Upper lobe of left lung (tissue), 4 donors: ENCODE measurements around the gene KERA.

Experiments
- EP300 ChIP-seq, 4 donors: sonication (generic); formaldehyde crosslinking; IDR thresholded peaks; one replicate each; pipeline ENCODE4 v1.5.1; 2017; ENCODE audit warnings: antibody characterized with exemption in 4 of 4, control low read depth in 2 of 4
- POLR2A ChIP-seq, 4 donors: fragments of 450-650 bp; IDR thresholded peaks; one replicate each; pipeline ENCODE4 v1.5.1; 2016 to 2017; ENCODE audit warnings: antibody characterized with exemption in 4 of 4, mild to moderate bottlenecking in 2 of 4
- POLR2AphosphoS5 ChIP-seq, 2 donors: sonication (generic); formaldehyde crosslinking; IDR thresholded peaks; one replicate each; pipeline ENCODE4 v1.5.1; 2017; ENCODE audit warnings: antibody characterized with exemption in 2 of 2
- TF ChIP-seq, protein P1 (sequence below), 6 experiments: fragments of 450-650 bp in 4 of 6; fragments of 200-600 bp in 2 of 6; sonication (generic) in 2 of 6; IDR thresholded peaks; one replicate each; pipeline ENCODE4 v1.5.1; 2016 to 2019; ENCODE audit warnings: antibody characterized with exemption in 6 of 6

DNA sequence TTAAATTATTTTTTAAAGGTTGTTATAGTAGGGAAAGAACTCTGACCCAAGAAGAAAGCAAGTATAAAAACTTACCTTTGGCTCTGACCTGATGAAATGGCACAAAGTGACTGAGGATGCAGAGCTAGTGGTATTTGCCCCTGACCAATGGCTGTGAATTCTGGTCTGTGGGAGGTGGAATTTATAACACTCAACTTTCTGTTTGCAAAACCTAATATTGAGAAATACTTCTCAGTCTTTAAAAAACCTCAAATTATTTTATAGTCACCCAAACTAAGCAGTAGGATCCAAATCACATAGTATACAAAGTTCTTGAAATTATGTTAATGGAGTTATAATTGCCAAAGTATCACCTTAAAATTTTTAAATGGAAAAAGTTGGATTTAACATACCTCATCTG lies 53.0 kb downstream of the KERA start, which contains the start of gene EPYC:
- TF ChIP-seq, protein P1, sequence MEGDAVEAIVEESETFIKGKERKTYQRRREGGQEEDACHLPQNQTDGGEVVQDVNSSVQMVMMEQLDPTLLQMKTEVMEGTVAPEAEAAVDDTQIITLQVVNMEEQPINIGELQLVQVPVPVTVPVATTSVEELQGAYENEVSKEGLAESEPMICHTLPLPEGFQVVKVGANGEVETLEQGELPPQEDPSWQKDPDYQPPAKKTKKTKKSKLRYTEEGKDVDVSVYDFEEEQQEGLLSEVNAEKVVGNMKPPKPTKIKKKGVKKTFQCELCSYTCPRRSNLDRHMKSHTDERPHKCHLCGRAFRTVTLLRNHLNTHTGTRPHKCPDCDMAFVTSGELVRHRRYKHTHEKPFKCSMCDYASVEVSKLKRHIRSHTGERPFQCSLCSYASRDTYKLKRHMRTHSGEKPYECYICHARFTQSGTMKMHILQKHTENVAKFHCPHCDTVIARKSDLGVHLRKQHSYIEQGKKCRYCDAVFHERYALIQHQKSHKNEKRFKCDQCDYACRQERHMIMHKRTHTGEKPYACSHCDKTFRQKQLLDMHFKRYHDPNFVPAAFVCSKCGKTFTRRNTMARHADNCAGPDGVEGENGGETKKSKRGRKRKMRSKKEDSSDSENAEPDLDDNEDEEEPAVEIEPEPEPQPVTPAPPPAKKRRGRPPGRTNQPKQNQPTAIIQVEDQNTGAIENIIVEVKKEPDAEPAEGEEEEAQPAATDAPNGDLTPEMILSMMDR (IDR thresholded peaks at IDR 0.05), result no peak
- TF ChIP-seq POLR2AphosphoS5 (IDR thresholded peaks at IDR 0.05) (no peak), POLR2A (IDR thresholded peaks at IDR 0.05) (no peak), EP300 (IDR thresholded peaks at IDR 0.05) (no peak)
